IMR-90 (cell line): Measurements from ENCODE around the gene TAS2R30.

ENCODE experiments used
- CEBPB ChIP-seq: IDR thresholded peaks from 2 replicates; pipeline ENCODE4 v1.6.1; 2012; ENCODE audit warnings: low read depth, low read length, improper control_type of control experiment
- CHD1 ChIP-seq: IDR thresholded peaks from 2 replicates; pipeline ENCODE4 v1.6.1; 2012; ENCODE audit warnings: low read depth, low read length, improper control_type of control experiment
- MXI1 ChIP-seq: IDR thresholded peaks from 2 replicates; pipeline ENCODE4 v1.6.1; 2012; ENCODE audit warnings: low read depth, mild to moderate bottlenecking, low read length, moderate library complexity, borderline replicate concordance
- POLR2A ChIP-seq: IDR thresholded peaks from 2 replicates; pipeline ENCODE4 v1.6.1; 2012; ENCODE audit warnings: mild to moderate bottlenecking, low read depth, low read length
- RCOR1 ChIP-seq: IDR thresholded peaks from 2 replicates; pipeline ENCODE4 v1.6.1; 2012; ENCODE audit warnings: mild to moderate bottlenecking, low read length, improper control_type of control experiment; ENCODE audit not compliant: insufficient replicate concordance
- RFX5 ChIP-seq: IDR thresholded peaks from 2 replicates; pipeline ENCODE4 v1.8.0; 2012; ENCODE audit warnings: low read depth, mild to moderate bottlenecking, low read length, moderate library complexity
- SMC3 ChIP-seq: fragments of 150-350 bp; IDR thresholded peaks from 2 replicates; pipeline ENCODE4 v1.6.1; 2016; ENCODE audit warnings: low read depth, mild to moderate bottlenecking, antibody characterized with exemption, low read length, moderate library complexity
- TF ChIP-seq, protein P1 (sequence below): conservative IDR thresholded peaks from 2 replicates; pipeline ENCODE4 v1.5.1; 2012; ENCODE audit warnings: mild to moderate bottlenecking, low read depth, low read length, improper control_type of control experiment

DNA sequence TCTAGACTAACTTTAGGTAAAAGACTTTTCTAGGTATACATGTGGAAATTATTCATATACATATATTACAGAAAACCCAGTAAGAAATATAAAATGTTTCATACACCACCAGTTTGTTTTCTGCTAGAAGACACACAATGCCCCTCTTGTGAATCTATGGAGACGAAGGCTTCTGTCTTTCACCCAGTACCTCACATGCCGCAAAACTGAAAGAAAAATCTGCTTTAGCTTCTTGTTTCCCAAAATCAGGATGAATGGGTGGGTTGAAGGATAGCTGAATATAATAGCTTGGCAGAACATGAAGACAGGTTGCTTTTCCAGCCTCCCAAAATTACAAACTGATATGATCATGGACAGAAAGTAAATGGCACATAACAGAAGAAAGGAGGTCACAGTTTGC is 1.3 kb downstream of the TAS2R30 start:
- no peak for TF ChIP-seq POLR2A
- TF ChIP-seq, protein P1, sequence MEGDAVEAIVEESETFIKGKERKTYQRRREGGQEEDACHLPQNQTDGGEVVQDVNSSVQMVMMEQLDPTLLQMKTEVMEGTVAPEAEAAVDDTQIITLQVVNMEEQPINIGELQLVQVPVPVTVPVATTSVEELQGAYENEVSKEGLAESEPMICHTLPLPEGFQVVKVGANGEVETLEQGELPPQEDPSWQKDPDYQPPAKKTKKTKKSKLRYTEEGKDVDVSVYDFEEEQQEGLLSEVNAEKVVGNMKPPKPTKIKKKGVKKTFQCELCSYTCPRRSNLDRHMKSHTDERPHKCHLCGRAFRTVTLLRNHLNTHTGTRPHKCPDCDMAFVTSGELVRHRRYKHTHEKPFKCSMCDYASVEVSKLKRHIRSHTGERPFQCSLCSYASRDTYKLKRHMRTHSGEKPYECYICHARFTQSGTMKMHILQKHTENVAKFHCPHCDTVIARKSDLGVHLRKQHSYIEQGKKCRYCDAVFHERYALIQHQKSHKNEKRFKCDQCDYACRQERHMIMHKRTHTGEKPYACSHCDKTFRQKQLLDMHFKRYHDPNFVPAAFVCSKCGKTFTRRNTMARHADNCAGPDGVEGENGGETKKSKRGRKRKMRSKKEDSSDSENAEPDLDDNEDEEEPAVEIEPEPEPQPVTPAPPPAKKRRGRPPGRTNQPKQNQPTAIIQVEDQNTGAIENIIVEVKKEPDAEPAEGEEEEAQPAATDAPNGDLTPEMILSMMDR, result no peak
- no peak for TF ChIP-seq RCOR1
- TF ChIP-seq MXI1, result no peak
- no peak for TF ChIP-seq CEBPB
- no peak for TF ChIP-seq RFX5
- TF ChIP-seq CHD1, result no peak
- TF ChIP-seq SMC3, result no peak
